Endometrium (tissue), 2 donors: ENCODE data around the gene MTOR.
"Not testable (repeated sequence)": the region's sequence is repeated elsewhere in the genome, so short reads cannot be mapped to it uniquely, and the experiment has no call there.

Experiments
- FAIRE-seq: peaks from 2 replicates; lab custom pipeline; 2012; peaks lifted over from hg19 to GRCh38; lab: Jason Lieb, UNC
- donor health status: control.
- donor health status: control.

MTOR gene

DNA sequence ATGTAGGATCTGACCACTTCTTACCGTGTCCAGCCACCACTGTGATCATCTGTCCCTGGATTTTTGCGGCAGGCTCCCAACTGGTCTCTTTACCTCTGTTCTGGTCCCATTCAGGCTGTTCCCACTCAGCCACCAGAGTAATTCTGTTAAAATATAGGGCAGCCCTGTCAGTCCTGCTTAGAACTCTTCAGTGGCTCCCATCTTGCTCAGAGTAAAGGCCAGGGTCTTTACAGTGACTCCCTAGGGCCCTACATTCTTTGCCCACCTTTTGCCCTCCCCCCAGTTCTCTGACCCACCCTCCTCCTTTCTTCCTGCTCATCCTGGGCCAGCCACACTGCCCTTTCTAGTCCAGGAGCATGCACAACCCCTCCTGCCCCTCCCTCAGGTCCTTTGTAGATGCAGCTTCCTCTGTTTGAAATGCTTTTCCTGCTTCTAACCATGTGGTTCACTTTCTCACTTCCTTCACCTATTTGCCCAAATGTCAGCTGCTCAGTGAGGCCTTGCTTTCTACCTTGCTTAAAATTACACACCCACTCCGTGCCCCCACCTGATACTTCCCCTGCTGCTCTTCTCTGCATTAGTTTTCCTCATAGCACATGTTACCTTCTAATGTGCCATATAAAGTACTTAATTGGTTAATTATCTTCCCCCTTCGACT is 18.5 kb upstream of the MTOR start:
- no peak for FAIRE-seq

GRCh38 chr1:11279630-11280029 is 17.3 kb upstream of the MTOR start:
- FAIRE-seq, result no peak

DNA sequence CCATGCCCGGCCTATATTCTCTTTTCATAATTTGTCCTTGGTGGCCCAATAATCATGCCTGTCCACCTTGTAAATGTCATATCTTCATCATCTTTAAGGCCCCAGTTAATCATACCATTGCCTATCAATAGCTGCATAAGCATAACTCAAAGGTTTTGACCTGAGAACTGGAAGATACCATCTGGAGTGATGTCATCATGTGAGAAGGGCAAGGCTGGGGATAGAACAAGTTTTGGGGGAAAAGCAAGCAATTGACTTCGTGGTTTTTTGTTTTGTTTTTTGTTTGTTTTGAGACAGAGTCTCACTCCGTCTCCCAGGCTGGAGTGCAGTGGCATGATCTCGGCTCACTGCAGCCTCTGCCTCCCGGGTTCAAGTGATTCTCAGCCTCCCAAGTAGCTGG is 16.8 kb upstream of the MTOR start:
- no peak for FAIRE-seq

DNA sequence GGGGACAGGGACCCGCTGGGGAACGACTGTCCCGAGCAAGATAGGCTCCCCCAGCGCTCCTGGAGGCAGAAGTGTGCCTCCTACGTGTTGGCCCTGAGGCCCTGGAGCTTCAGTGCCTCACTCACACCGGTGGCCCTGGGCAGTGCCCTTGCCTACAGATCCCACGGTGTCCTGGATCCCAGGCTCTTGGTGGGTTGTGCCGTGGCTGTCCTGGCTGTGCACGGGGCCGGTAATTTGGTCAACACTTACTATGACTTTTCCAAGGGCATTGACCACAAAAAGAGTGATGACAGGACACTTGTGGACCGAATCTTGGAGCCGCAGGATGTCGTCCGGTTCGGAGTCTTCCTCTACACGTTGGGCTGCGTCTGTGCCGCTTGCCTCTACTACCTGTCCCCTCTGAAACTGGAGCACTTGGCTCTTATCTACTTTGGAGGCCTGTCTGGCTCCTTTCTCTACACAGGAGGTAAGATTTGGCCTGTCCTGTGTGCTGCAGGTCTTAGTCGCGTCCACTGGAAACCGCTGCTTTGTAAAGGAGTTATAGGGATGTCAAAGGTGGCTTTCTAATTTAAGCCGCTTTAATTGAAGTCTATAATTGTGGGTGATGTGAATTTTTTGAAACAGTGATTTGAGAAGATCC is 11.4 kb upstream of the MTOR start:
- no peak for FAIRE-seq

DNA sequence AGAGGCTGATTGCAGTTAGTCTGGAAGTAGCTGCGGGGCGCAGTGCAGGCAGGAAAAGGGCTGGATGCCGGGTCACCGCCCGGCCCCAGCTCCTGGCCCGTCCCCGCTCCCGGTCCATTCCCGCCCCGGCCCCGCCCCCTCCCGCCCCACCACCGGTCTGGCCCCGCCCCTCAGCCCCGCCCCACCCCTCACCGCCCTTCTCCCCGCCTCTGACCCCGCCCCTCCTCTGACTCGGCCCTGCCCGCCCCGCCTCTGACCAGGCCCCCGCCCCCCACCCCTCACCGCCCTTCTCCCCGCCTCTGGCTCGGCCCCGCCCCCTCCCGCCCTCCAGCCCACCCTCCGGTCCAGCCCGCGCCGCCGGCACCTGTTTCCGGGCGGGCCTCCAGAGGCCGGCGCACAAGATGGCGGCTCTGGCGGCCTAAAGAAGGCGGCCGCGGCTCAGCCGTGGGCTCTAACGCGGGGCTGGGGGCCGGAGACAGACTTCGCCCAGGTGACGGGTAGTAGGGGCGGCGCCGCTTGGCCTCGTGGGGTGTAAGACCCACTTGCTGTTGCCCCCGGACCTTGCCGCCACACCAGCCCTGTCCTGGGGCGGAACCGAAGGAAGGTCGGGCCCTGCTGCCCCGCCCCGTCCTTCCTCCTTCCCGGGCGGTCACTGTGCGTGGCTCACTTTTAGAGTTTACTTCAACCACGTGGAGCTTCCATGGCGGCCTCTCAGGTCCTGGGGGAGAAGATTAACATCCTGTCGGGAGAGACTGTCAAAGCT is 10.7 kb upstream of the MTOR start, which contains the start of gene UBIAD1:
Gene UBIAD1 (plus strand): TSS at position 367 of the 763 bp plus-strand sequence. CDS start 334 bp downstream, at position 701.
- FAIRE-seq, result no peak

GRCh38 chr1:11272544-11272831 is 10.1 kb upstream of the MTOR start:
- FAIRE-seq, result no peak

DNA sequence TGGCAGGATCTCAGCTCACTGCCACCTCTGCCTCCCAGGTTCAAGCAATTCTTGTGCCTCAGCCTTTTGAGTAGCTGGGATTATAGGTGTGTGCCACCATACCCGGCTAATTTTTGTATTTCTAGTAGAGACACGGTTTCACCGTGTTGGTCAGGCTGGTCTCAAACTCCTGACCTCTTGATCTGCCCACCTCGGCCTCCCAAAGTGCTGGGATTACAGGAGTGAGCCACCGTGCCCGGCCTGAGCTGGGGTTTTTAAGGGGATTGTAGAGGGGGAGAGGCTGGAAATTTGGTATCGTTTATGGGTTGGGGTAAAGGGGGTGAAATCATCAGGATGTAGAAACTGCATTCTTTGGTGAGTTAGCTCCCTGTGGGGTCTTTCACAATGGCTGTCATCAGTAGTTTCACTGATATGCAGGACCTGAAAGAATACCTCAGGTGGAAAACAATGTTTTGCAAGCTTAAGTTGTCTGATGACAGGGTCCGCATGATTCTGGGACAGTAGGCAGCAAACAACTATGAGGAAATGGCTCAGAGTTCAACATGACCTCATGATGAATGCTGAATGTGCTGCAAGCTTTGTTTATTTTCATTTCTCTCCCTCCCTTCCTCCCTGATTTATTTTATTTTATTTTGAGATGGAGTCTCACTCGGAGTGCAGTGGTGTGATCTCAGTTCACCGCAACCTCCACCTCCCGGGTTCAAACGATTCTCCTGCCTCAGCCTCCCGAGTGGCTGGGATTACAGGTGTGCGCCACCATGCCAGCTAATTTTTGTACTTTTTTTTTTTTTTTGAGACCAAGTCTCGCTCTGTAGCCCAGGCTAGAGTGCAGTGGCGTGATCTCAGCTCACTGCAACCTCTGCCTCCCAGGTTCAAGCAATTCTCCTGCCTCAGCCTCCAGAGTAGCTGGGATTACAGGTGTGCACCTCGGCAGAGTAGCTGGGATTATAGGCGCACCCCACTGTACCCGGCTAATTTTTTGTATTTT is 5.3 kb upstream of the MTOR start:
- not testable (repeated sequence) for FAIRE-seq

GRCh38 chr1:11266268-11267074 is 4.1 kb upstream of the MTOR start:
- FAIRE-seq, result no peak

GRCh38 chr1:11256299-11256698 is 6.1 kb downstream of the MTOR start:
- no peak for FAIRE-seq

GRCh38 chr1:11253226-11253625 is 9.1 kb downstream of the MTOR start:
- FAIRE-seq, result no peak

GRCh38 chr1:11252538-11252937 is 9.8 kb downstream of the MTOR start:
- FAIRE-seq, result no peak

GRCh38 chr1:11248169-11248568 is 14.2 kb downstream of the MTOR start:
- FAIRE-seq, result no peak

GRCh38 chr1:11245904-11246719 is 16.2 kb downstream of the MTOR start:
- no peak for FAIRE-seq

DNA sequence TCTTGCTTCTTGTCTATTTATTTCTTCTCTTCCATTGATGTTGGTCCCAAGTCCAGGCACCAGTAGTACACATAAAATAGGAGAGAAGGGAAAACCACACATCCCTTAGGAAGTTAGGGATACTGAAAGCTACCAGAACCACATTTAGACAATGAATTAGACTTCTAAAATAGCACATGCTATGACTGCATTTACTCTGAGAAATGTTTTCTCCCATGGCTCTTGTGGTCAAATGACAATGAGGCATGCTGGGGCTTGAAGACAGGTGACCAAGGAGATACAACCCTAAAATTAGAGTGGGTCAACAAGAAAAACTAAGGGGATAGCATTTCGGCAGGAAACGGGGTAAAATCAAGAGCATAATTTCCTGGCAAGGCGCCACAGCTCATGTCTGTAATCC is 17.1 kb downstream of the MTOR start:
- FAIRE-seq, result no peak

GRCh38 chr1:11238311-11238710 is 24.0 kb downstream of the MTOR start:
- FAIRE-seq, result no peak

DNA sequence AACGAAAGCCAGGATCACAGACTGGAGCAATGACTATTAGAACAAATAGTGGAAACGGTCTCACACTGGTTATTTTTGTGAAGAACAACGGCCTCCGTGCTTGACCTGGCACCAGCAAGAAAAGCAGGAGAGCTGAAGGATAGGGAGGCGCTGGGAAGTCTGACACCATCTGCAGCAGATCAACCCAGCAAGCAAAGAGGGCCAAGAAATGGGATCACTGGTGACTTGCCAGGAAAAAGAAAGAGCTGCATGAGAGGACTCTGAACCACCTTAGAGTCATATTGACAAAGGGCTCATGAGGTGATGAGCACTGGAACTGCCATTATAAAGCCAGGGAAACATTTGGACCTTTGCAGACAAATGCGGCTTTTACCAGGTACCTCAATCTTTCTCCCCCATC is 25.0 kb downstream of the MTOR start:
- no peak for FAIRE-seq

DNA sequence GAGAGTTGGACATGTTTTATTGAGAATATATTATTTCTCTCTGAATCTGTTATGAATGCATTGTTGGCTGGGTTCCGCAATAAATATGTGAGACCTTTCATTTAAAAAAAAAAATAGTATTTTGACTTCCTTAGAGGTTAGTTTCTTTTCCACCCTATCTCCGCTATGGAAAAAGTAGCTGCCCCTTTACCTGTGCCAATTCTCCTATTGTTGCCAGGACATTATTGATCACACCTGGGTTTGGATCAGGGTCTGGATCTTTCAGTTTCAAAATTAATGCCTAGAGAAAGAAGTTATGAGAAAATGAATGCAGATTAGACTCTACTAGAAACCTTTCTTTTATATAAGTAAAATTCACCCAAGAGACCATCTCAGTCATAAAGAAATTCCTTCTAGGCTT is 29.1 kb downstream of the MTOR start:
- no peak for FAIRE-seq

DNA sequence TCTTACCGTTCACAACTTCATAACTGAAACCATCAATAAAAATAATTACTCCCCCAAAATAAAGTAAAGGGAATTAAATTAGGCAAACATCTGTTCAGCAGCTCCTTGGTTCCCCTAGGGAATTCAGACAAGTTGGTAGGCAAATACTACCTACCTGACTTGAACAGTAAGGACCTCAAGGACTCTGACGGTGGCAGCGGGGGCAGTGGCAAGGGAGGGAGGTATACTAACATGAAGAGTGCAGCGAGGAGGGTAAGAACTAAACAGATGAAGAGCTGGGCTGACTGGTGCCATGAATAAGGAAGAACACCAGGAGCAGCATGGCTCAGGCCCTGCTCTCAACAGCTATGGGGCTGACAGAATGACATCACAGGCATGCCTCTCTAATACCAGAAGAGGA is 33.1 kb downstream of the MTOR start:
- FAIRE-seq, result no peak

DNA sequence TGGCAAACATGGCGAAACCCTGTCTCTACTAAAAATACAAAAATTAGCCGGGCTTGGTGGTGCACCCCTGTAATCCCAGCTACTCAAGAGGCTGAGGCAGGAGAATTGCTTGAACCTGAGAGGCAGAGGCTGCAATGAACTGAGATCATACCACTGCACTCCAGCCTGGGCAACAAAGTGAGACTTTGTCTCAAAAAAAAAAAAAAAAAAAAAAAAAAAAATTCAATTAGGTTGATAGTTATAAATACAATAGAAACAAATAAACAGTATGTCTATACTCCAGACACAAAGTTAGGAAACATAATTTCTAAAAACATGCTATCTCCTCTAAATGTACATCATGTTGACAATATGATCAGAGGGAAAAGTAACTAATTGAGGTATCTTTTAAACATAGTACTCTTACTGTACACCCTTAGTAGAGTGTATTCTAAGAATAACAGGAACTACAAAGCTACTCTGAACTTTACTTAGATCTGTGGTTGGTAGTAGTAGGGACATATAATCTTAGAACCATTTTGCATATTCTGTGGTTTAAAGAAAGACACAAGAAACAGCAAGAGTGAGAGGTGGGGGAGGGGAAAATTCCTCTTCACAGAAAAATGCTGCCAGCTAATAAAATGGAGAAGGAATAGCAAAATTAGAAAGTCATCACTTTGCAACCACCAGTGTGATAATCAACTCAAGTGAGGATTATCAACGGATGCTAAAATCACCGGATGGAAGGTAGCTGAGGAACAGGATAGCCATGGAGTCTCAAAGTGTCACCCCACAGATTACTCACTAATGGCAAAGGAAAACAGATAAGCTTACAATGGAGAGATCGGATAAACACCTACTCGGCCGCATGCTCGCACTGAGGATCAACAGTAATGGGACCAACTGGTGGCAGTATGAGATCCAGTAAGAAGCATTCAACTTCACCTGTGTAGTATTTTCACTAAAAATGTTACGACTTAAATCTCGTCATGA is 35.0 kb downstream of the MTOR start:
- FAIRE-seq, result no peak
